HEK293 (cell line): ENCODE data around the gene TOMM5.

Experiments used
- CTCF ChIA-PET: fragments of 350-600 bp; formaldehyde crosslinking; extraction: SDS; loops from one replicate; lab custom pipeline; 2021; ENCODE audit warnings: antibody characterized with exemption; lab: Yijun Ruan, JAX
- POLR2A ChIA-PET: fragments of 300-600 bp; formaldehyde crosslinking; extraction: SDS; loops from one replicate; lab custom pipeline; 2020; ENCODE audit warnings: antibody characterized with exemption, inconsistent platforms; lab: Yijun Ruan, JAX
- H3K27ac ChIP-seq: fragments of 200-500 bp; sonication (Bioruptor generic); 2 replicates; pipeline ENCODE4 v1.5.1; 2014; ENCODE audit warnings: low read depth, low read length, control low read depth, inconsistent platforms; ENCODE audit errors: extremely low read depth
- H3K36me3 ChIP-seq, 2 experiments: fragments of 200-500 bp in 1 of 2; sonication (Bioruptor generic) in 1 of 2; 1 replicate in 1 of 2; 2 replicates in 1 of 2; pipeline ENCODE4 v1.5.1; 2014 to 2017; ENCODE audit warnings: inconsistent platforms in 2 of 2, low read length in 2 of 2; ENCODE audit not compliant: control insufficient read depth in 2 of 2, insufficient read depth in 1 of 2
- H3K4me1 ChIP-seq: fragments of 200-500 bp; sonication (Bioruptor generic); 2 replicates; pipeline ENCODE4 v1.5.1; 2014; ENCODE audit warnings: mild to moderate bottlenecking, low read length, inconsistent platforms; ENCODE audit not compliant: control insufficient read depth, insufficient read depth
- H3K4me3 ChIP-seq: 2 replicates; pipeline ENCODE4 v1.5.1; 2011; ENCODE audit warnings: low read depth, mild to moderate bottlenecking, control low read depth, low read length, moderate library complexity
- H3K9me3 ChIP-seq: fragments of 200-500 bp; sonication (Bioruptor generic); 2 replicates; pipeline ENCODE4 v1.5.1; 2014; ENCODE audit warnings: low read depth, low read length, inconsistent platforms; ENCODE audit not compliant: control insufficient read depth, insufficient read depth
- BCL11B ChIP-seq: fragments of 450-650 bp; formaldehyde crosslinking; IDR thresholded peaks from 2 replicates; pipeline ENCODE4 v1.5.1; 2016; ENCODE audit warnings: low read depth, missing biosample characterization, missing genetic modification characterization
- FEZF1 ChIP-seq: fragments of 450-650 bp; formaldehyde crosslinking; IDR thresholded peaks from 2 replicates; pipeline ENCODE4 v1.5.1; 2016; ENCODE audit warnings: missing biosample characterization, missing genetic modification characterization
- KLF9 ChIP-seq: fragments of 450-650 bp; formaldehyde crosslinking; IDR thresholded peaks from 2 replicates; pipeline ENCODE4 v1.5.1; 2016; ENCODE audit warnings: missing biosample characterization, missing genetic modification characterization, low read depth
- SCRT1 ChIP-seq: fragments of 450-650 bp; formaldehyde crosslinking; IDR thresholded peaks from 2 replicates; pipeline ENCODE4 v1.5.1; 2016; ENCODE audit warnings: missing biosample characterization, missing genetic modification characterization, borderline replicate concordance
- ZNF157 ChIP-seq: fragments of 450-650 bp; formaldehyde crosslinking; IDR thresholded peaks from 2 replicates; pipeline ENCODE4 v1.5.1; 2016; ENCODE audit warnings: missing biosample characterization, missing genetic modification characterization
- ZNF175 ChIP-seq: fragments of 450-650 bp; formaldehyde crosslinking; IDR thresholded peaks from 2 replicates; pipeline ENCODE4 v1.5.1; 2016; ENCODE audit warnings: missing biosample characterization, missing genetic modification characterization
- ZNF23 ChIP-seq: fragments of 450-650 bp; formaldehyde crosslinking; IDR thresholded peaks from 2 replicates; pipeline ENCODE4 v1.5.1; 2016; ENCODE audit warnings: missing biosample characterization, missing genetic modification characterization, borderline replicate concordance
- ZNF544 ChIP-seq: fragments of 450-650 bp; formaldehyde crosslinking; IDR thresholded peaks from 2 replicates; pipeline ENCODE4 v1.5.0; 2017; ENCODE audit warnings: missing biosample characterization, missing genetic modification characterization
- ZNF600 ChIP-seq: fragments of 450-650 bp; formaldehyde crosslinking; IDR thresholded peaks from 2 replicates; pipeline ENCODE4 v1.5.1; 2016; ENCODE audit warnings: missing biosample characterization, missing genetic modification characterization
- ZNF660 ChIP-seq: fragments of 450-650 bp; IDR thresholded peaks from 2 replicates; pipeline ENCODE4 v1.5.1; 2018; ENCODE audit warnings: missing biosample characterization, mild to moderate bottlenecking, missing genetic modification characterization
- ZNF777 ChIP-seq: fragments of 450-650 bp; formaldehyde crosslinking; IDR thresholded peaks from 2 replicates; pipeline ENCODE4 v1.5.1; 2017; ENCODE audit warnings: missing biosample characterization, missing genetic modification characterization, borderline replicate concordance
- ZNF837 ChIP-seq: fragments of 450-650 bp; formaldehyde crosslinking; IDR thresholded peaks from 2 replicates; pipeline ENCODE4 v1.5.1; 2016; ENCODE audit warnings: missing biosample characterization, missing genetic modification characterization
- TF ChIP-seq, protein P1 (sequence below): fragments of 450-650 bp; formaldehyde crosslinking; IDR thresholded peaks from 2 replicates; pipeline ENCODE4 v1.5.1; 2016; ENCODE audit warnings: missing biosample characterization, missing genetic modification characterization
- TF ChIP-seq, protein P2 (sequence below): fragments of 450-650 bp; IDR thresholded peaks from 2 replicates; pipeline ENCODE4 v1.5.1; 2018; ENCODE audit warnings: missing biosample characterization, mild to moderate bottlenecking, missing genetic modification characterization
- TF ChIP-seq, protein P3 (sequence below): fragments of 450-650 bp; formaldehyde crosslinking; IDR thresholded peaks from 2 replicates; pipeline ENCODE4 v1.5.1; 2016; ENCODE audit warnings: missing biosample characterization, missing genetic modification characterization, borderline replicate concordance
- TF ChIP-seq, protein P4 (sequence below): fragments of 450-650 bp; formaldehyde crosslinking; IDR thresholded peaks from 2 replicates; pipeline ENCODE4 v1.5.1; 2016; ENCODE audit warnings: missing biosample characterization, missing genetic modification characterization
- TF ChIP-seq, protein P5 (sequence below): fragments of 450-650 bp; formaldehyde crosslinking; IDR thresholded peaks from 2 replicates; pipeline ENCODE4 v1.5.1; 2016; ENCODE audit warnings: missing biosample characterization, missing genetic modification characterization, low read depth
- TF ChIP-seq, protein P6 (sequence below): fragments of 450-650 bp; formaldehyde crosslinking; IDR thresholded peaks from 2 replicates; pipeline ENCODE4 v1.5.1; 2017; ENCODE audit warnings: missing biosample characterization, missing genetic modification characterization
- TF ChIP-seq, protein P7 (sequence below): fragments of 450-650 bp; formaldehyde crosslinking; IDR thresholded peaks from 2 replicates; pipeline ENCODE4 v1.5.1; 2016; ENCODE audit warnings: missing biosample characterization, missing genetic modification characterization

Gene TOMM5

DNA sequence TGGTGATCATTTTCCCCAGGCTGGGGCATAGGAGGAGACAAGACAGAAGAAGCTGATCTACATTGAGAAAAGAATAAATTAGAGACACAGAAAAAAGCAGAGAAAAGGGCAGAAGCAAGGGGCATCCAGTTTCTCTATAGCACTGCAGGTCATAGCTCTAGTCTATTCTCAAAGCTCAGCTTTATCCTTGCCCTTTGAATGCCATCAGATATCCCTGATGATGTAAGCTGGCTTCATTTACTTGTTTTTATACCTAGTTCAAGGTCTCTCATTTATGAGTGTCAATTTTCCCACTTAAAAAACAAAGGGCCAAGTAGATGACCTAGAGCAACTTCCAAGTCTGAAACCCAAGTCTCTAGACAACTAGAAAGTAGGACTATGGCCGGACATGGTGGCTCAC lies 48.9 kb downstream of the TOMM5 start:
- H3K4me3 ChIP-seq: no peak overlapping the region
- no peaks in the 10 kb centered on the region for H3K4me1 ChIP-seq
- TF ChIP-seq, protein P1, sequence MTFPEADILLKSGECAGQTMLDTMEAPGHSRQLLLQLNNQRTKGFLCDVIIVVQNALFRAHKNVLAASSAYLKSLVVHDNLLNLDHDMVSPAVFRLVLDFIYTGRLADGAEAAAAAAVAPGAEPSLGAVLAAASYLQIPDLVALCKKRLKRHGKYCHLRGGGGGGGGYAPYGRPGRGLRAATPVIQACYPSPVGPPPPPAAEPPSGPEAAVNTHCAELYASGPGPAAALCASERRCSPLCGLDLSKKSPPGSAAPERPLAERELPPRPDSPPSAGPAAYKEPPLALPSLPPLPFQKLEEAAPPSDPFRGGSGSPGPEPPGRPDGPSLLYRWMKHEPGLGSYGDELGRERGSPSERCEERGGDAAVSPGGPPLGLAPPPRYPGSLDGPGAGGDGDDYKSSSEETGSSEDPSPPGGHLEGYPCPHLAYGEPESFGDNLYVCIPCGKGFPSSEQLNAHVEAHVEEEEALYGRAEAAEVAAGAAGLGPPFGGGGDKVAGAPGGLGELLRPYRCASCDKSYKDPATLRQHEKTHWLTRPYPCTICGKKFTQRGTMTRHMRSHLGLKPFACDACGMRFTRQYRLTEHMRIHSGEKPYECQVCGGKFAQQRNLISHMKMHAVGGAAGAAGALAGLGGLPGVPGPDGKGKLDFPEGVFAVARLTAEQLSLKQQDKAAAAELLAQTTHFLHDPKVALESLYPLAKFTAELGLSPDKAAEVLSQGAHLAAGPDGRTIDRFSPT (tag by site-specific recombination): no peak
- CTCF ChIA-PET: no interaction called here
- H3K27ac ChIP-seq: no peak overlapping the region
- POLR2A ChIA-PET: no interaction called here
- no peaks in the 10 kb centered on the region for H3K9me3 ChIP-seq
- peaks cover 0 to 27% of the 10 kb centered on the region in 2 experiments; a peak in 2 of 3 replicates for H3K36me3 ChIP-seq

DNA sequence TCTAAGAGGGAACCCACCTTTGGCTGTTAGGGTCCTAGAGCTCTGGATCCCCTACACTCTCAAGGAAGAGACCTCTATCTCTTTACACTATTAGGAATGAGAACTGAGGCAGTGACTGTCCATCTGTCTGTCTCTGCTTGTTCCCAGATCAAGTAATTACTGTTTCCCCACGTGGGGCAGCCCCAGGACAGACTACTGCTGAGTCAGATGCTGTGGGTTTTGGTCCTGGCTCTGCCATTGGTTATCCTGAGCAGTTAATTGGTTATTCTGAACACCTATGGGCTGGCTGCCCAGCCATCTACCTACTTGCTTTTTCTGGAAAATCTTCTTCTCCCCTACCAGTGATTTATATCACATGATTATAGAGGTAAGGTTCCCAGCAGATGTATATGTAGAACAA lies 49.5 kb downstream of the TOMM5 start:
- CTCF ChIA-PET: no interaction called here
- Histone ChIP-seq H3K27ac (no peak overlapping the region), H3K4me1 (no peaks in the 10 kb centered on the region), H3K4me3 (no peak overlapping the region), H3K9me3 (no peaks in the 10 kb centered on the region), H3K36me3 (peaks cover 0 to 33% of the 10 kb centered on the region in 2 experiments; a peak in 2 of 3 replicates)
- POLR2A ChIA-PET: no interaction called here
- TF ChIP-seq, protein P2, sequence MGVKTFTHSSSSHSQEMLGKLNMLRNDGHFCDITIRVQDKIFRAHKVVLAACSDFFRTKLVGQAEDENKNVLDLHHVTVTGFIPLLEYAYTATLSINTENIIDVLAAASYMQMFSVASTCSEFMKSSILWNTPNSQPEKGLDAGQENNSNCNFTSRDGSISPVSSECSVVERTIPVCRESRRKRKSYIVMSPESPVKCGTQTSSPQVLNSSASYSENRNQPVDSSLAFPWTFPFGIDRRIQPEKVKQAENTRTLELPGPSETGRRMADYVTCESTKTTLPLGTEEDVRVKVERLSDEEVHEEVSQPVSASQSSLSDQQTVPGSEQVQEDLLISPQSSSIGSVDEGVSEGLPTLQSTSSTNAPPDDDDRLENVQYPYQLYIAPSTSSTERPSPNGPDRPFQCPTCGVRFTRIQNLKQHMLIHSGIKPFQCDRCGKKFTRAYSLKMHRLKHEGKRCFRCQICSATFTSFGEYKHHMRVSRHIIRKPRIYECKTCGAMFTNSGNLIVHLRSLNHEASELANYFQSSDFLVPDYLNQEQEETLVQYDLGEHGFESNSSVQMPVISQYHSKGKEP (tag by site-specific recombination): no peak
- TF ChIP-seq KLF9 (tag by site-specific recombination): no peak
- TF ChIP-seq ZNF157: no peak
- TF ChIP-seq ZNF175: no peak
- TF ChIP-seq ZNF777 (tag by site-specific recombination): no peak
- TF ChIP-seq ZNF544 (tag by site-specific recombination): no peak
- TF ChIP-seq, protein P3, sequence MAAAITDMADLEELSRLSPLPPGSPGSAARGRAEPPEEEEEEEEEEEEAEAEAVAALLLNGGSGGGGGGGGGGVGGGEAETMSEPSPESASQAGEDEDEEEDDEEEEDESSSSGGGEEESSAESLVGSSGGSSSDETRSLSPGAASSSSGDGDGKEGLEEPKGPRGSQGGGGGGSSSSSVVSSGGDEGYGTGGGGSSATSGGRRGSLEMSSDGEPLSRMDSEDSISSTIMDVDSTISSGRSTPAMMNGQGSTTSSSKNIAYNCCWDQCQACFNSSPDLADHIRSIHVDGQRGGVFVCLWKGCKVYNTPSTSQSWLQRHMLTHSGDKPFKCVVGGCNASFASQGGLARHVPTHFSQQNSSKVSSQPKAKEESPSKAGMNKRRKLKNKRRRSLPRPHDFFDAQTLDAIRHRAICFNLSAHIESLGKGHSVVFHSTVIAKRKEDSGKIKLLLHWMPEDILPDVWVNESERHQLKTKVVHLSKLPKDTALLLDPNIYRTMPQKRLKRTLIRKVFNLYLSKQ (tag by site-specific recombination): no peak
- no peak for TF ChIP-seq ZNF837 (tag by site-specific recombination)
- TF ChIP-seq, protein P4, sequence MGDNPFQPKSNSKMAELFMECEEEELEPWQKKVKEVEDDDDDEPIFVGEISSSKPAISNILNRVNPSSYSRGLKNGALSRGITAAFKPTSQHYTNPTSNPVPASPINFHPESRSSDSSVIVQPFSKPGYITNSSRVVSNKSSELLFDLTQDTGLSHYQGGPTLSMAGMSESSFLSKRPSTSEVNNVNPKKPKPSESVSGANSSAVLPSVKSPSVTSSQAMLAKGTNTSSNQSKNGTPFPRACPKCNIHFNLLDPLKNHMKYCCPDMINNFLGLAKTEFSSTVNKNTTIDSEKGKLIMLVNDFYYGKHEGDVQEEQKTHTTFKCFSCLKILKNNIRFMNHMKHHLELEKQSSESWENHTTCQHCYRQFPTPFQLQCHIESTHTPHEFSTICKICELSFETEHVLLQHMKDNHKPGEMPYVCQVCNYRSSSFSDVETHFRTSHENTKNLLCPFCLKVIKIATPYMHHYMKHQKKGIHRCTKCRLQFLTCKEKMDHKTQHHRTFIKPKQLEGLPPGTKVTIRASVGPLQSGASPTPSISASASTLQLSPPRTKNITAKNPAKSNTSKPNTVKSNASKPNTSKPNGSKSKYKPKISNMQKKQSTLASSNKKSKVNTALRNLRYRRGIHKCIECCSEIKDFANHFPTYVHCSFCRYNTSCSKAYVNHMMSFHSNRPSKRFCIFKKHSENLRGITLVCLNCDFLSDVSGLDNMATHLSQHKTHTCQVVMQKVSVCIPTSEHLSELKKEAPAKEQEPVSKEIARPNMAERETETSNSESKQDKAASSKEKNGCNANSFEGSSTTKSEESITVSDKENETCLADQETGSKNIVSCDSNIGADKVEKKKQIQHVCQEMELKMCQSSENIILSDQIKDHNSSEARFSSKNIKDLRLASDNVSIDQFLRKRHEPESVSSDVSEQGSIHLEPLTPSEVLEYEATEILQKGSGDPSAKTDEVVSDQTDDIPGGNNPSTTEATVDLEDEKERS: no peak
- no peak for TF ChIP-seq ZNF23 (tag by site-specific recombination)
- TF ChIP-seq, protein P5, sequence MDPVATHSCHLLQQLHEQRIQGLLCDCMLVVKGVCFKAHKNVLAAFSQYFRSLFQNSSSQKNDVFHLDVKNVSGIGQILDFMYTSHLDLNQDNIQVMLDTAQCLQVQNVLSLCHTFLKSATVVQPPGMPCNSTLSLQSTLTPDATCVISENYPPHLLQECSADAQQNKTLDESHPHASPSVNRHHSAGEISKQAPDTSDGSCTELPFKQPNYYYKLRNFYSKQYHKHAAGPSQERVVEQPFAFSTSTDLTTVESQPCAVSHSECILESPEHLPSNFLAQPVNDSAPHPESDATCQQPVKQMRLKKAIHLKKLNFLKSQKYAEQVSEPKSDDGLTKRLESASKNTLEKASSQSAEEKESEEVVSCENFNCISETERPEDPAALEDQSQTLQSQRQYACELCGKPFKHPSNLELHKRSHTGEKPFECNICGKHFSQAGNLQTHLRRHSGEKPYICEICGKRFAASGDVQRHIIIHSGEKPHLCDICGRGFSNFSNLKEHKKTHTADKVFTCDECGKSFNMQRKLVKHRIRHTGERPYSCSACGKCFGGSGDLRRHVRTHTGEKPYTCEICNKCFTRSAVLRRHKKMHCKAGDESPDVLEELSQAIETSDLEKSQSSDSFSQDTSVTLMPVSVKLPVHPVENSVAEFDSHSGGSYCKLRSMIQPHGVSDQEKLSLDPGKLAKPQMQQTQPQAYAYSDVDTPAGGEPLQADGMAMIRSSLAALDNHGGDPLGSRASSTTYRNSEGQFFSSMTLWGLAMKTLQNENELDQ: no peak
- TF ChIP-seq ZNF600 (tag by site-specific recombination): no peak
- TF ChIP-seq, protein P6, sequence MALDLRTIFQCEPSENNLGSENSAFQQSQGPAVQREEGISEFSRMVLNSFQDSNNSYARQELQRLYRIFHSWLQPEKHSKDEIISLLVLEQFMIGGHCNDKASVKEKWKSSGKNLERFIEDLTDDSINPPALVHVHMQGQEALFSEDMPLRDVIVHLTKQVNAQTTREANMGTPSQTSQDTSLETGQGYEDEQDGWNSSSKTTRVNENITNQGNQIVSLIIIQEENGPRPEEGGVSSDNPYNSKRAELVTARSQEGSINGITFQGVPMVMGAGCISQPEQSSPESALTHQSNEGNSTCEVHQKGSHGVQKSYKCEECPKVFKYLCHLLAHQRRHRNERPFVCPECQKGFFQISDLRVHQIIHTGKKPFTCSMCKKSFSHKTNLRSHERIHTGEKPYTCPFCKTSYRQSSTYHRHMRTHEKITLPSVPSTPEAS (tag by site-specific recombination): no peak
- TF ChIP-seq BCL11B (tag by site-specific recombination): no peak
- TF ChIP-seq, protein P7, sequence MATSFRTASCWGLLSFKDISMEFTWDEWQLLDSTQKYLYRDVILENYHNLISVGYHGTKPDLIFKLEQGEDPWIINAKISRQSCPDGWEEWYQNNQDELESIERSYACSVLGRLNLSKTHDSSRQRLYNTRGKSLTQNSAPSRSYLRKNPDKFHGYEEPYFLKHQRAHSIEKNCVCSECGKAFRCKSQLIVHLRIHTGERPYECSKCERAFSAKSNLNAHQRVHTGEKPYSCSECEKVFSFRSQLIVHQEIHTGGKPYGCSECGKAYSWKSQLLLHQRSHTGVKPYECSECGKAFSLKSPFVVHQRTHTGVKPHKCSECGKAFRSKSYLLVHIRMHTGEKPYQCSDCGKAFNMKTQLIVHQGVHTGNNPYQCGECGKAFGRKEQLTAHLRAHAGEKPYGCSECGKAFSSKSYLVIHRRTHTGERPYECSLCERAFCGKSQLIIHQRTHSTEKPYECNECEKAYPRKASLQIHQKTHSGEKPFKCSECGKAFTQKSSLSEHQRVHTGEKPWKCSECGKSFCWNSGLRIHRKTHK: no peak
- no peak for TF ChIP-seq FEZF1 (tag by site-specific recombination)
- no peak for TF ChIP-seq SCRT1
- TF ChIP-seq ZNF660 (tag by site-specific recombination): no peak
